ENCODE measurements around the gene MFNG. TPM values are rescaled to one million over a fixed set of nuclear protein-coding genes. Genes with fewer than 3 reads are reported as not detected.

Gene MFNG
- total RNA-seq, 2 experiments from 2014 or later: 225 to 235 TPM

- intact Hi-C loops (cut with micrococcal nuclease; ENCODE audit: unreplicated experiment): no loop called here
- Histone ChIP-seq H3K27ac (ENCODE audit: low read depth, low read length, poor library complexity, severe bottlenecking) (no peak overlapping the region), H3K4me2 (ENCODE audit: low read length) (no peak overlapping the region), H3K4me3 (ENCODE audit: low read depth, low read length, poor library complexity, severe bottlenecking) (no peak overlapping the region), H2AFZ (ENCODE audit: low read length) (no peak overlapping the region), H3K9me2 (ENCODE audit: insufficient read depth, low read length) (no peaks in the 10 kb centered on the region), H3K36me3 (ENCODE audit: insufficient read depth, low read length) (no peaks in the 10 kb centered on the region), H3K79me2 (ENCODE audit: insufficient read depth, low read depth, low read length) (no peaks in the 10 kb centered on the region), H3K9me3 (ENCODE audit: low read length) (no peaks in the 10 kb centered on the region), H3K4me1 (ENCODE audit: insufficient read depth, low read length, poor library complexity, severe bottlenecking) (peaks cover 3% of the 10 kb centered on the region), H4K20me1 (ENCODE audit: insufficient read depth, low read length) (no peaks in the 10 kb centered on the region)
- ChIA-PET CTCF (ENCODE audit: unreplicated experiment) (no interaction called here), POLR2A (no interaction called here)
- BruUV-seq (replicated peaks): no TSS peak
- TF ChIP-seq CTCF (conservative IDR thresholded peaks at IDR 0.05; ENCODE audit: low read length): no peak
- TF ChIP-seq EZH2phosphoT487 (IDR thresholded peaks at IDR 0.05; ENCODE audit: borderline replicate concordance, low read depth, low read length): no peak
- no peak for DNase-seq (ENCODE audit: low spot score)
Observed at GRCh38 chr22:37420686-37421467, 65.3 kb downstream of the MFNG start.

- BruUV-seq (replicated peaks): no TSS peak
- Histone ChIP-seq H3K9me2 (ENCODE audit: insufficient read depth, low read length) (no peaks in the 10 kb centered on the region), H2AFZ (ENCODE audit: low read length) (no peak overlapping the region), H3K27ac (ENCODE audit: low read depth, low read length, poor library complexity, severe bottlenecking) (no peak overlapping the region), H3K4me3 (ENCODE audit: low read depth, low read length, poor library complexity, severe bottlenecking) (no peak overlapping the region), H3K36me3 (ENCODE audit: insufficient read depth, low read length) (no peaks in the 10 kb centered on the region), H3K79me2 (ENCODE audit: insufficient read depth, low read depth, low read length) (no peaks in the 10 kb centered on the region), H4K20me1 (ENCODE audit: insufficient read depth, low read length) (no peaks in the 10 kb centered on the region), H3K4me2 (ENCODE audit: low read length) (no peak overlapping the region; the same call in 1 of the 2 replicates), H3K4me1 (ENCODE audit: insufficient read depth, low read length, poor library complexity, severe bottlenecking) (peaks cover 3% of the 10 kb centered on the region), H3K9me3 (ENCODE audit: low read length) (no peaks in the 10 kb centered on the region)
- intact Hi-C loops (cut with micrococcal nuclease; ENCODE audit: unreplicated experiment): no loop called here
- no peak for DNase-seq (ENCODE audit: low spot score)
- TF ChIP-seq EZH2phosphoT487 (IDR thresholded peaks at IDR 0.05; ENCODE audit: borderline replicate concordance, low read depth, low read length): no peak
- ChIA-PET POLR2A (interaction anchor here (0.6 kb wide), 1 partner anchor 118 kb away, joined by 4 read pairs; no protein-coding TSS in a partner anchor), CTCF (ENCODE audit: unreplicated experiment) (no interaction called here)
Observed at GRCh38 chr22:37419969-37420685, 66.1 kb downstream of the MFNG start.

GRCh38 chr22:37419370-37419968 is 66.7 kb downstream of the MFNG start:
- H2AFZ ChIP-seq (ENCODE audit: low read length): no peak overlapping the region
- H3K4me1 ChIP-seq (ENCODE audit: insufficient read depth, low read length, poor library complexity, severe bottlenecking): peaks cover 3% of the 10 kb centered on the region
- no TSS peak for BruUV-seq (replicated peaks)
- no peaks in the 10 kb centered on the region for H3K9me3 ChIP-seq (ENCODE audit: low read length)
- TF ChIP-seq CTCF (conservative IDR thresholded peaks at IDR 0.05; ENCODE audit: low read length): no peak
- H3K9me2 ChIP-seq (ENCODE audit: insufficient read depth, low read length): no peaks in the 10 kb centered on the region
- DNase-seq (ENCODE audit: low spot score): no peak
- CTCF ChIA-PET (ENCODE audit: unreplicated experiment): no interaction called here
- POLR2A ChIA-PET: interaction anchor here (0.6 kb wide), 1 partner anchor 118 kb away, joined by 4 read pairs; no protein-coding TSS in a partner anchor
- H3K4me2 ChIP-seq (ENCODE audit: low read length): no peak overlapping the region
- H3K27ac ChIP-seq (ENCODE audit: low read depth, low read length, poor library complexity, severe bottlenecking): no peak overlapping the region
- H3K36me3 ChIP-seq (ENCODE audit: insufficient read depth, low read length): no peaks in the 10 kb centered on the region
- no peak overlapping the region for H3K4me3 ChIP-seq (ENCODE audit: low read depth, low read length, poor library complexity, severe bottlenecking)
- no peaks in the 10 kb centered on the region for H3K79me2 ChIP-seq (ENCODE audit: insufficient read depth, low read depth, low read length)
- H4K20me1 ChIP-seq (ENCODE audit: insufficient read depth, low read length): no peaks in the 10 kb centered on the region
- intact Hi-C loops (cut with micrococcal nuclease; ENCODE audit: unreplicated experiment): no loop called here

Other genes with a start within 250 kb of the MFNG start
- gene RAC2, start 242.1 kb downstream of the MFNG start, total RNA-seq (2014; rRNA removed; shearing (Covaris generic)): 91.5 and 142 TPM in 2 replicates
- 321 and 331 TPM in 2 replicates for gene RAC2, start 242.1 kb downstream of the MFNG start, total RNA-seq (2022)
- gene CYTH4, start 203.9 kb downstream of the MFNG start, total RNA-seq (2014; rRNA removed; shearing (Covaris generic)): 20.6 and 35.0 TPM in 2 replicates
- gene CYTH4, start 203.9 kb downstream of the MFNG start, total RNA-seq (2022): 24.8 and 28.1 TPM in 2 replicates
- 0.63 and 0.82 TPM in 2 replicates for gene ELFN2, start 58.9 kb downstream of the MFNG start, total RNA-seq (2014; rRNA removed; shearing (Covaris generic))
- gene ELFN2, start 58.9 kb downstream of the MFNG start, total RNA-seq (2022): 0.83 and 1.8 TPM in 2 replicates
- 3.3 and 4.0 TPM in 2 replicates for gene CARD10, start 33.0 kb upstream of the MFNG start, total RNA-seq (2014; rRNA removed; shearing (Covaris generic))
- gene CARD10, start 33.0 kb upstream of the MFNG start, total RNA-seq (2022): 2.8 and 3.1 TPM in 2 replicates
- gene CDC42EP1, start 74.1 kb upstream of the MFNG start, total RNA-seq (2014; rRNA removed; shearing (Covaris generic)): not detected in 2 replicates
- not detected in 2 replicates for gene CDC42EP1, start 74.1 kb upstream of the MFNG start, total RNA-seq (2022)
- 0.44 TPM in 1 of 2 replicates, not detected in the other for gene LGALS2, start 93.7 kb upstream of the MFNG start, total RNA-seq (2014; rRNA removed; shearing (Covaris generic))
- 0.82 and 0.92 TPM in 2 replicates for gene LGALS2, start 93.7 kb upstream of the MFNG start, total RNA-seq (2022)
- 119 and 127 TPM in 2 replicates for gene GGA1, start 122.5 kb upstream of the MFNG start, total RNA-seq (2014; rRNA removed; shearing (Covaris generic))
- gene GGA1, start 122.5 kb upstream of the MFNG start, total RNA-seq (2022): 167 and 172 TPM in 2 replicates
- 15.3 and 18.3 TPM in 2 replicates for gene SH3BP1, start 153.3 kb upstream of the MFNG start, total RNA-seq (2014; rRNA removed; shearing (Covaris generic))
- 44.4 and 48.4 TPM in 2 replicates for gene SH3BP1, start 153.3 kb upstream of the MFNG start, total RNA-seq (2022)
- gene PDXP, start 172.3 kb upstream of the MFNG start, total RNA-seq (2014; rRNA removed; shearing (Covaris generic)): 50.0 and 61.2 TPM in 2 replicates
- 54.0 and 55.8 TPM in 2 replicates for gene PDXP, start 172.3 kb upstream of the MFNG start, total RNA-seq (2022)
- gene LGALS1, start 189.3 kb upstream of the MFNG start, total RNA-seq (2014; rRNA removed; shearing (Covaris generic)): 85.8 and 93.1 TPM in 2 replicates
- gene LGALS1, start 189.3 kb upstream of the MFNG start, total RNA-seq (2022): 57.2 and 57.3 TPM in 2 replicates
- 64.6 and 79.0 TPM in 2 replicates for gene NOL12, start 200.0 kb upstream of the MFNG start, total RNA-seq (2014; rRNA removed; shearing (Covaris generic))
- 58.6 and 62.3 TPM in 2 replicates for gene NOL12, start 200.0 kb upstream of the MFNG start, total RNA-seq (2022)
- 24.4 and 31.6 TPM in 2 replicates for gene TRIOBP, start 210.7 kb upstream of the MFNG start, total RNA-seq (2014; rRNA removed; shearing (Covaris generic))
- gene TRIOBP, start 210.7 kb upstream of the MFNG start, total RNA-seq (2022): 30.6 and 31.1 TPM in 2 replicates